Retinal pigment epithelial cell (primary cell): ENCODE results near the gene ACOD1.
"Not testable (repeated sequence)": the region's sequence is repeated elsewhere in the genome, so short reads cannot be mapped to it uniquely, and the experiment has no call there.

Experiments
- DNase-seq: peaks from one replicate; pipeline ENCODE4 v3.0.0-alpha.2; 2010; ENCODE audit warnings: low read depth
- H3K4me3 ChIP-seq: 2 replicates; pipeline ENCODE4 v1.5.1; 2011; ENCODE audit warnings: mild to moderate bottlenecking, low read length, control low read depth, moderate library complexity
- TF ChIP-seq, protein P1 (sequence below): conservative IDR thresholded peaks from 2 replicates; pipeline ENCODE4 v1.5.1; 2011; ENCODE audit warnings: low read depth, low read length, control low read depth, inconsistent platforms

ACOD1 gene

DNA sequence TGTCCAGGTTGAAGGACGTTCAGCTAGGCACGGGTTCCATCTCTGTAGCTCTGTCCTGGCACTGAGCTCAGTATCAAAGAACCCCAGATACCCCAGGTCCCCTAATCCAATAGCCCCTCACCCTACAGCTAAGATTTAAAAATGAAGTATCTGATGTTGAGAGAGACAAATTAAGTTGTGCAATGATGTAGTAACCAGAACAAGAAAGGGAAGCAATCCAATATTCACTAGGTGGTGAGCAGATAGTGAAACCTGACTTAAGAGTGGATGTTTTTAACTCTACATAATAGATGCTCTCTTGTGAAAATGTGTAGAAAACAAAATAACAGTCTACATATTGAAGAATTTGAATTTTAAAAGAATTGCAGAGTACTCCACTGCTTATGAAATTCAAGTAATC is 1.8 kb downstream of the ACOD1 start:
- H3K4me3 ChIP-seq = no peak overlapping the region
- TF ChIP-seq, protein P1, sequence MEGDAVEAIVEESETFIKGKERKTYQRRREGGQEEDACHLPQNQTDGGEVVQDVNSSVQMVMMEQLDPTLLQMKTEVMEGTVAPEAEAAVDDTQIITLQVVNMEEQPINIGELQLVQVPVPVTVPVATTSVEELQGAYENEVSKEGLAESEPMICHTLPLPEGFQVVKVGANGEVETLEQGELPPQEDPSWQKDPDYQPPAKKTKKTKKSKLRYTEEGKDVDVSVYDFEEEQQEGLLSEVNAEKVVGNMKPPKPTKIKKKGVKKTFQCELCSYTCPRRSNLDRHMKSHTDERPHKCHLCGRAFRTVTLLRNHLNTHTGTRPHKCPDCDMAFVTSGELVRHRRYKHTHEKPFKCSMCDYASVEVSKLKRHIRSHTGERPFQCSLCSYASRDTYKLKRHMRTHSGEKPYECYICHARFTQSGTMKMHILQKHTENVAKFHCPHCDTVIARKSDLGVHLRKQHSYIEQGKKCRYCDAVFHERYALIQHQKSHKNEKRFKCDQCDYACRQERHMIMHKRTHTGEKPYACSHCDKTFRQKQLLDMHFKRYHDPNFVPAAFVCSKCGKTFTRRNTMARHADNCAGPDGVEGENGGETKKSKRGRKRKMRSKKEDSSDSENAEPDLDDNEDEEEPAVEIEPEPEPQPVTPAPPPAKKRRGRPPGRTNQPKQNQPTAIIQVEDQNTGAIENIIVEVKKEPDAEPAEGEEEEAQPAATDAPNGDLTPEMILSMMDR = no peak
- DNase-seq = no peak

DNA sequence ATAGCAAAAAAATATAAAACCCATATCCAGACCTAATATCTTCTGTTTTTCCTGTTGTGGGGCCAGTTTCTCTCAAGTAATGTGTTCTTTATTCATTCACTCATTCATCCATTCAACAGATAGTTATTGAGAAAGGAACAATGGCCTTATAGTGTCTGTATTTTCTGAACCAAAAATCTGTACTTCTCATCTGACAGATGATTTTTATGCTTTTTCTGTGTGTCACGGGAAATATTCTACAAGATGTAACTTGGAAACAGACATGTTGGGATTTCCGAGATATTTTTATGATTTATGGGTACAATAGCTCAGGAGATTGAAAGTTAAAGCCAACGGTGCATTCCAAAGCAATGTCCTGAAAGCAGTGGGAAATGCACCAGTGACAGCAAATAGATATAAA is 5.7 kb downstream of the ACOD1 start:
- no peak for DNase-seq
- no peak overlapping the region for H3K4me3 ChIP-seq
- TF ChIP-seq, protein P1 = no peak

DNA sequence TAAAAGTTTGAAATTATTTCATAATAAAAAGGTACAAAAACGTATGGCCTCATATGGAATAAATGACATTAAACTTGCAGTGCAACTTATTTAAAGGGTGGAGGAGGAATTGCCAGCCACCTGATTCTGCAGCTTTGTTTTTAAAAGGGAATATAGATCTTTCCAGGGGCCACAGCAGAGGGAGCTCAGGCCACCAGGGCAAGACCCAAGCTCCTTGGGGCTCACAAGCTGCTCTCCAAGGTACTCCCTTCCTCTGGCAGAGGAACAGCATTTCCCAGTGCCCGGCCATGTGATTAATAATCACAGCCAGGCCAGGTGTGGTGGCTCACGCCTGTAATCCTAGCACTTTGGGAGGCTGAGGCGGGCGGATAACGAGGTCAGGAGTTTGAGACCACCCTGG is 6.2 kb downstream of the ACOD1 start:
- TF ChIP-seq, protein P1 = no peak
- H3K4me3 ChIP-seq = no peak overlapping the region
- no peak for DNase-seq

DNA sequence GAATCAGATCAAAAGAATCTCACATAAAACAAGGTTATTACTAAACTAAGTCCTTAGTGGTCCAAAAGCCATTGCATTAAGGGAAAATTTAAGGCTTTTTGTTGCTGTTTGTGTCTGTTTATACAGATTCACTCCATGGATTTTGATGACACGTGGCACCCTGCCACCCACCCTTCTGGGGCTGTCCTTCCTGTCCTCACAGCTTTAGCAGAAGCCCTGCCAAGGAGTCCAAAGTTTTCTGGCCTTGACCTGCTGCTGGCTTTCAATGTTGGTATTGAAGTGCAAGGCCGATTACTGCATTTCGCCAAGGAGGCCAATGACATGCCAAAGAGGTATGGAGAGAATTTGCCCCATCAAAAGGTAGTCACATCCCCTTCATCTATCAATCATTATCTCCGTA is 6.9 kb downstream of the ACOD1 start:
- TF ChIP-seq, protein P1 = no peak
- no peak for DNase-seq
- H3K4me3 ChIP-seq = no peak overlapping the region

DNA sequence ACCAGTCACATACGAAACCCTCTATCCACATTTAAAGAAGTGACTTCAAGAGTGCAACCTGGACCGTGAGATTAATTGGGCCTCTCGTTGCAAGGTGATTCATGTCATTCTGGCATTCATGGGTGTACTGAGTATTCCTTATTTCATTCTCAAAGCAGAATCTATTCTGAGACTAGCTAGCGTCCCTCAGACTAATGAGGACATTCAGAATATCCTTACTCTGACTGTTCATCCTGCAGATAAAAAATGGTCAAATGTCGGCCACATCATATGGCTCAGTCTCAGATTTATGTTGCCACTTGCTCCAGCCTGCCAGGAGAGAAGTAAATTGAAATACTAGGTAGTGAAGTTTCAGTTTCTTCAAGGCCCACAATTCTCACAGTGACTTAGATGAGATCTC is 7.3 kb downstream of the ACOD1 start:
- H3K4me3 ChIP-seq = no peak overlapping the region
- DNase-seq = no peak
- TF ChIP-seq, protein P1 = no peak

DNA sequence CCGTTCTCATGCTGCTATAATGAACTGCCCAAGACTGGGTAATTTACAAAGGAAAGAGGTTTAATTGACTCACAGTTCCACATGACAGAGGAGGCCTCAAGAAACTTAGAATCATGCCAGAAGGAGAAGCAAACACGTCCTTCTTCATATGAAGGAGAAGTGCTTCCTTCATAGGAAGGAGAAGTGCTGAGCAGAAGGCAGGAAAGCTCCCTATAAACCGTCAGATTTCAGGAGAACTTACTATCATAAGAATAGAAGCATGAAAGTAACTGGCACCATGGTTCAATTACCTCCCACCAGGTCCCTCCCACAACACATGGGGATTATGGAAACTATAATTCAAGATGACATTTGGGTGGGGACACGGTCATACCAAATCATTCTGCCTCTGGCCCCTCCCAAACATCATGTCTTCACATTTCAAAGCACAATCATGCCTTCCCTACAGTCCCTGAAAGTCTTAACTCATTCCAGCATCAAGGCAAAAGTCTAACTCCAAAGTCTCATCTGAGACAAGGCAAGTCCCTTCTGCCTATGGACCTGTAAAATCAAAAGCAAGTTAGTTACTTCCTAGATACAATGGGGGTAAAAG is 10.6 kb downstream of the ACOD1 start:
- TF ChIP-seq, protein P1 = no peak
- no peak overlapping the region for H3K4me3 ChIP-seq
- DNase-seq = no peak

DNA sequence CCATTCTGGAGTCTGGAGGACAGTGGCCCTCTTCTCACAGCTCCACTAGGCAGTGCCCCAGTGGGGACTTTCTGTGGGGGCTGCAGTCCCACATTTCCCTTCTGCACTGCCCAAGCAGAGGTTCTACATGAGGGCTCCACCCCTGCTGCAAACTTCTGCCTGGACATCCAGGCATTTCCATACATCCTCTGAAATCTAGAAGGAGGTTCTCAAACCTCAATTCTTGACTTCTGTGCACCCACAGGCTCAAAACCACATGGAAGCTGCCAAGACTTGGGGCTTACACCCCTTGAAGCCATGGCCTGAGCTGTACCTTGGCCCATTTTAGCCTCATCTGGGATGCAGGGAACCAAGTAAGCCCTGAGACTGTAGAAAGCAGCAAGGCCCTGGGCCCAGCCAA is 11.4 kb downstream of the ACOD1 start:
- DNase-seq, H3K4me3 ChIP-seq: not testable (repeated sequence)
